Measurements from ENCODE around the gene HSD17B7. TPM values are rescaled to one million over a fixed set of nuclear protein-coding genes. Genes with fewer than 3 reads are reported as not detected.

Gene HSD17B7
- total and polyA plus RNA-seq, 7 donors, result 10.8 to 54.2 (median 11.4) TPM

DNA sequence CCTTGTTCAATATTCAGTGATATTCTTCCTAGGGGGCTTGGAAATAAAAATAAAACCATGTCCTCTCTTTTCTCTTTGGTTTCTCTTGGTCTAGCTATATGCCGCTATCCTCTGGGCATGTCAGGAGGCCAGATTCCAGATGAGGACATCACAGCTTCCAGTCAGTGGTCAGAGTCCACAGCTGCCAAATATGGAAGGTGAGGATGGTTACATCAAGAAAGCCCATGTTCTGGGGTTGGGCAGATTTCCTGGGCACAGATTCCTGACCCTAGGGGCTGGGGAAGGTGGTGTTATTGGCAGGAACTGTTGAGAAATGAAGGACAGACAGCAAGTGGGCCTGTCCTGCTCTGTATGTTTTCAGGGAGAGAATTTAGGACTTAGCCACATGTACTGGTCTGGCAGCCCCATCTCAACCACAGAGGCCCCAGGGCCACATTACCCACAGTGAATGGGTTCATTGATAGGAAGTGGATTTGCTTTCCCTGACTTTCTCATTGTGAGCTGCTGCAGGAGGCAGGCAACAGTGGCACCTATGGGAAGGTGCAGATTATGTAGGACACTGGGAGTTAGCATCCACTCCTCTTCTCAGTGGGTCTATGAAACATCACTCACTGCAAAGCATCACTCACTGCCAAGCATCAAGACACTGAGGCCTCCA is 37.4 kb upstream of the HSD17B7 start:
- peaks cover 0 to 17% (median 13%) of the 10 kb centered on the region in 4 donors for H3K4me1 ChIP-seq
- 96 to 98% methylated on average over 1 of the region's 1 CpG for WGBS, 2 donors
- H3K9me3 ChIP-seq, result no peaks in the 10 kb centered on the region
- H3K27ac ChIP-seq, result peak overlapping the region in 2 of 4 donors; percentile 13 to 52
- TF ChIP-seq POLR2A (IDR thresholded peaks at IDR 0.05) (no peak), EP300 (IDR thresholded peaks at IDR 0.05) (no peak), CTCF (IDR thresholded peaks at IDR 0.05) (no peak), POLR2AphosphoS5 (IDR thresholded peaks at IDR 0.05) (no peak)
- no peaks in the 10 kb centered on the region for H3K27me3 ChIP-seq
- intact Hi-C loops (cut with DNase I), result no loop called here
- DNase-seq, result no peak
- H3K36me3 ChIP-seq, result peaks cover 10 to 53% (median 23%) of the 10 kb centered on the region in 4 donors
- H3K4me3 ChIP-seq, result no peak overlapping the region

- intact Hi-C loops (cut with DNase I), result no loop called here
- TF ChIP-seq CTCF (IDR thresholded peaks at IDR 0.05), result no peak
- no peak for TF ChIP-seq POLR2AphosphoS5 (IDR thresholded peaks at IDR 0.05)
- TF ChIP-seq POLR2A (IDR thresholded peaks at IDR 0.05), result no peak
- no peak for TF ChIP-seq EP300 (IDR thresholded peaks at IDR 0.05)
- WGBS, 2 donors, result 88 to 89% methylated on average over 1 of the region's 1 CpG
- peaks cover 0 to 17% (median 13%) of the 10 kb centered on the region in 4 donors for H3K4me1 ChIP-seq
- H3K36me3 ChIP-seq, result peaks cover 10 to 62% (median 23%) of the 10 kb centered on the region in 4 donors
- no peaks in the 10 kb centered on the region for H3K27me3 ChIP-seq
- no peak overlapping the region for H3K4me3 ChIP-seq
- H3K9me3 ChIP-seq, result no peaks in the 10 kb centered on the region
- no peak for DNase-seq
- peak overlapping the region in 1 of 4 donors; percentile 52 for H3K27ac ChIP-seq
These were observed 36.4 kb upstream of the HSD17B7 start for GRCh38 chr1:162753998-162754585.

GRCh38 chr1:162755306-162755705 is 35.2 kb upstream of the HSD17B7 start:
- 95 to 98% methylated on average over 3 of the region's 3 CpGs for WGBS, 2 donors
- Histone ChIP-seq H3K36me3 (peaks cover 17 to 74% (median 27%) of the 10 kb centered on the region in 4 donors), H3K4me3 (no peak overlapping the region), H3K4me1 (peaks cover 0 to 17% (median 13%) of the 10 kb centered on the region in 4 donors), H3K9me3 (no peaks in the 10 kb centered on the region), H3K27me3 (no peaks in the 10 kb centered on the region), H3K27ac (peak overlapping the region in 1 of 4 donors; percentile 5)
- TF ChIP-seq POLR2A (IDR thresholded peaks at IDR 0.05) (no peak), EP300 (IDR thresholded peaks at IDR 0.05) (no peak), CTCF (IDR thresholded peaks at IDR 0.05) (no peak), POLR2AphosphoS5 (IDR thresholded peaks at IDR 0.05) (no peak)
- no peak for DNase-seq
- intact Hi-C loops (cut with DNase I), result no loop called here

- TF ChIP-seq POLR2AphosphoS5 (IDR thresholded peaks at IDR 0.05) (no peak), POLR2A (IDR thresholded peaks at IDR 0.05) (no peak), EP300 (IDR thresholded peaks at IDR 0.05) (no peak), CTCF (IDR thresholded peaks at IDR 0.05) (no peak)
- no peak for DNase-seq
- Histone ChIP-seq H3K36me3 (peaks cover 22 to 85% (median 38%) of the 10 kb centered on the region in 4 donors), H3K27ac (peak overlapping the region in 3 of 4 donors; percentile 7 to 45 (median 45)), H3K4me1 (peaks cover 0 to 17% (median 13%) of the 10 kb centered on the region in 4 donors), H3K9me3 (no peaks in the 10 kb centered on the region), H3K27me3 (no peaks in the 10 kb centered on the region), H3K4me3 (no peak overlapping the region)
- intact Hi-C loops (cut with DNase I), result no loop called here
- WGBS, 2 donors, result 87 to 88% methylated on average over 5 of the region's 5 CpGs
These were observed 34.0 kb upstream of the HSD17B7 start for GRCh38 chr1:162756523-162756922.
